ENCODE data around the gene CAPZA1.
A peak's percentile ranks its signal among the peaks of the same experiment; 100 is the strongest.

The CAPZA1 gene

GRCh38 chr1:112676543-112676942, 56.9 kb downstream of the CAPZA1 start:
- DNase-seq (ENCODE audit: low read depth) = no peak

- DNase-seq (ENCODE audit: low read depth) = no peak
Observed at GRCh38 chr1:112677501-112677900, 57.9 kb downstream of the CAPZA1 start.

GRCh38 chr1:112678605-112679004, 59.0 kb downstream of the CAPZA1 start:
- DNase-seq (ENCODE audit: low read depth) = no peak

- DNase-seq (ENCODE audit: low read depth) = no peak
Observed at GRCh38 chr1:112685913-112686312, 66.3 kb downstream of the CAPZA1 start.

- DNase-seq (ENCODE audit: low read depth) = no peak
Observed at GRCh38 chr1:112686417-112686816, 66.8 kb downstream of the CAPZA1 start.

- no peak for DNase-seq (ENCODE audit: low read depth)
Observed at GRCh38 chr1:112686835-112687234, 67.2 kb downstream of the CAPZA1 start.

GRCh38 chr1:112687361-112687760, 67.7 kb downstream of the CAPZA1 start:
- DNase-seq (ENCODE audit: low read depth) = no peak

GRCh38 chr1:112687785-112688496, 68.3 kb downstream of the CAPZA1 start:
- DNase-seq (ENCODE audit: low read depth) = no peak

- DNase-seq (ENCODE audit: low read depth) = no peak
Observed at GRCh38 chr1:112688781-112689193, 69.2 kb downstream of the CAPZA1 start.

GRCh38 chr1:112689196-112689841, 69.7 kb downstream of the CAPZA1 start:
- DNase-seq (ENCODE audit: low read depth) = no peak

- DNase-seq (ENCODE audit: low read depth) = no peak
Observed at GRCh38 chr1:112689842-112690237, 70.2 kb downstream of the CAPZA1 start.

- no peak for DNase-seq (ENCODE audit: low read depth)
Observed at GRCh38 chr1:112692681-112693080, 73.0 kb downstream of the CAPZA1 start.

GRCh38 chr1:112693821-112694220, 74.2 kb downstream of the CAPZA1 start:
- no peak for DNase-seq (ENCODE audit: low read depth)

GRCh38 chr1:112694363-112694929, 74.8 kb downstream of the CAPZA1 start:
- DNase-seq (ENCODE audit: low read depth) = no peak

- no peak for DNase-seq (ENCODE audit: low read depth)
Observed at GRCh38 chr1:112695276-112695675, 75.6 kb downstream of the CAPZA1 start.

GRCh38 chr1:112696578-112697314, 77.1 kb downstream of the CAPZA1 start:
- no peak for DNase-seq (ENCODE audit: low read depth)

- no peak for DNase-seq (ENCODE audit: low read depth)
Observed at GRCh38 chr1:112697781-112698201, 78.2 kb downstream of the CAPZA1 start.

- no peak for DNase-seq (ENCODE audit: low read depth)
Observed at GRCh38 chr1:112698366-112699310, 79.0 kb downstream of the CAPZA1 start.

GRCh38 chr1:112699425-112700144, 80.0 kb downstream of the CAPZA1 start:
- no peak for DNase-seq (ENCODE audit: low read depth)

- peak; percentile 94 for DNase-seq (ENCODE audit: low read depth)
Observed at GRCh38 chr1:112700290-112701226, 80.9 kb downstream of the CAPZA1 start.
